HG02870 (cell line): ENCODE measurements around the gene CNTN4.

ENCODE experiments used
- ATAC-seq: cut with Tn5 transposase; IDR thresholded peaks from one replicate; pipeline ENCODE4 v1.9.1; 2021; ENCODE audit warnings: mild to moderate bottlenecking, moderate library complexity; ENCODE audit not compliant: unreplicated experiment

CNTN4 gene

DNA sequence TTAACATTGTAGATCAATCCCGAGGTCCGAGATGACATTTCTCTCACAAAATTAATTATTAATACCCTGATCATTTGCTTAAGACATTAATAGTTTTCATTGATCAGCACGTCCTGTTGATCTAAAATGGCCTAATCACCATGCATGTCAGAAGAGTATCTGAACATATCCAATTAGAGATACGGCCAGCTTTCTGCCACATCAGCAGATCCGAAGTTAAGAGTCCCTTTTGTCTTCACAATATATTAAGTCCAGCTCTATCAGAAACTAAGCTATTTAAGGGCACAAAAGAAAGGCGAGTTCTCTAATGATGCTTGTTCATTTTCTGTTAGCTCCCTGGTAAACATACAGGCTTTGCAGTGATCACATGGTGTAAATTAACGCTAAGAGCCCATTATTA, 470.3 kb downstream of the CNTN4 start:
- ATAC-seq = no peak

DNA sequence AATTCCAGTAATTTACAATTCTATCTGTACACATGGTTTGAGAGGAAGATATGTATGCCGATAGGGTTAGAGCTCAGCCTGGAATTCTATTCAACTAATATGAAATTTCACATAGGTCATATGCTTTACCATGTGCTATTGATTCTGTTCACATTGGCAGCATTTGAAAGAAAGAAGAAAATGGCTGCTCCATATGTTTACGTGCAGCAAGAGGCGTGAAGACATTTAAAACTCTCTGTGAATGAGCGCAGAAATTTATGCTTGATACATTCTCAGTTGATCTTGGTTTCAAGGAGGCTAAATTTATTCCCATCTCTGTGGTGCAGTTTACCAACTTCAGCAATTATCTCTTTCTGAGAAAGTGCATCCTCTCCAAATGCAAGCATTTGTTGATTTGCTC, 478.9 kb downstream of the CNTN4 start:
- no peak for ATAC-seq

DNA sequence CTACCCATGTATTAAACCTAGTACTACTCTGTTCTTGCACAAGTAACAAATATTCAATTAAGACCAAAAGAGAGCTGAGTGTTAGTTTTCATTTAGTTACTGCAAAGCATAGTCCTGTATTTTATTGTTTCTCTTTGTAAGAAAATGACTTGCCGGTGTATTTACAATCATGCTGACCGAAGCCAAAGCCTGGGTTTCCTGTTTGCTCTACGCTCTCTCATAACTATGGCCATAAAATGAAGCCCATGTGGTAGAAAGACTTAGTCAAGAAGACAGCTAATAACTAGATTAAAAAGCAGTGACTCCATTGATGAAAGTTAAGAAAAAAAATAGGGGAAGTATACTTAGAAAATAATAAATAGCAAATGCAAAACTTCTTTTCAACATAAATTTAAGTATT, 479.9 kb downstream of the CNTN4 start:
- no peak for ATAC-seq

DNA sequence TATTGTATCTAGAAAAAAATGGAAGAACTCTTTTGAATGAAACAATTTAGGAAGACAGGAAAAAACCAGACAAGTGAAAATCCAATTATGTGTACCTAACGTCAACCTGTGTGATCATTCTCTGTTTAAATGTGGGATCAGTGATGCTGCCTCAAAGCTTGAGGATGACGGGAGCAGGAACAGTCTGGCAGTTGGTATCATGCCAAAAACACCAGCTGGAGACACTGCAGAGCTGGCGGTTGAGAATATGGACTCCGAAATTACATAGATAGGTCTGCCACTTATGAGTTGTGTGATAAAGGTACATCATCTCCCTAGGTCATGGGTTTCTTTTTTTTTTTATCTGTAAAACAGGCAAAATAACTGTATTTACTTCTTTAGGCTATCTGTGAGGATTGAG, 480.5 kb downstream of the CNTN4 start:
- ATAC-seq = no peak

DNA sequence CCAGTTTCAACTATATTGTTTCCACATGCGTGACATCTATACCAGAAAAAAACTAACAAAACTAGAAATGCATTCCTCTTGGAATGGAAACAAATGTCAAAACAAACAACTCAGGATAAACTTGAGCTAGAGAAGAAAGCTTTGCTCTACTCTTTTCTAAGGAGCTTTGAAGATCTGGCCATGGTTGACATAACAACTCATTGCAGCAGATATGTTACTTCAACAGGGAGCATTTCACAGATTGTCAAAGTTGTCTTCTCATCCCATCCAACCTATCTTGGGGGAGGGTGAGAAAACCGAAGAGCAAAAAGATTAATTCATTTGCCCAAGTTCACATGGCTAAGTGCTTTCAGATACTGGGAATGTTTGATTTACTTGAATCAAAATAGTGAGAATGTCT, 484.4 kb downstream of the CNTN4 start:
- ATAC-seq = no peak

DNA sequence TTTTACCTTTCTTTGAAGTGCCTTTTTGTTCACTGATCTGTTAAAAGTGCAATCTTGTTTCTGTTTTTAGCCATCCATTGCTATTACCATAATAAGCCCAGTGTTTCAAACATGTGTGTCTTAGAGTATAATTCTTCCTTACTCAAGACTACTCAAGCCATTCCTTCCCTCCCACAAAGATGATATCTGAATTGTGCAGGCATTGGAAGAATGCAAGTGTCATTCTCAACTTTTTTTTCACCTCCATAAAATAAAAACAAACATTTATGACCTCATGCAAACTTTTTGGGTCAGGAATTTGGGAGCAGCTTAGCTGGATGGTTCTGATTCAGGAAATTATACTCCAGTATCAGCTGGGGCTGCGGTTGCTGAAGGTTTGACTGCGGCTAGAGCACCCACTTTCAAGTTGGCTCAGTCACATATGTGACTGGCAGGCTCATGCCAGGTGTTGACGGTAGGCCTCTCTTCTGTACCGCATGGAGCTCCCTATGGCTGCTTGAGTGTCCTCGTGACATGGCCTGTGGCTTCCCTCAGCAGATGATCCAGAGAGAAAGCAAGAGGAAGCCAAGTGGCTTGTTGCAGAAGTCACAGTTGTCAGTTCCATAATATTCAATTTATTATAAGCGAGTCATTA, 490.8 kb downstream of the CNTN4 start:
- ATAC-seq = no peak

DNA sequence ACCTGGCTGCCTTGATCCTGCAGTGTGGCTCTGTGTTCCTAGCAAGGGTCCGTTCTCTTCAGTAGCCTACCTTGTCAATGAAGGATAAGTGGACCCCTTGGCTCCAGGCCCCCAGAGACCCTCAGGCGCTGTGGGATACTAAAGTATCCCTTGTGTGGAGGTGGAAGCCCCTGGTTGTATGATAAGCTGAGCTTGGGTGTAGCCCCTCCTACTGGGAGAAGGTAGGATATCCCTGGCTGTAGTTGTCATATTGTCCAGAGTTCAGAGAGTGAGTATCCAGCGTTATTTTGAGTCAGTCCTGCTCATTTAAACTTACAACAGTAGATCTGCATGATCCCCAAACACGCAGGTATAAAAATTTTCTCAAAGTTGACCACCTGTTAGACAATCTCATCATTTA, 496.8 kb downstream of the CNTN4 start:
- ATAC-seq = no peak

DNA sequence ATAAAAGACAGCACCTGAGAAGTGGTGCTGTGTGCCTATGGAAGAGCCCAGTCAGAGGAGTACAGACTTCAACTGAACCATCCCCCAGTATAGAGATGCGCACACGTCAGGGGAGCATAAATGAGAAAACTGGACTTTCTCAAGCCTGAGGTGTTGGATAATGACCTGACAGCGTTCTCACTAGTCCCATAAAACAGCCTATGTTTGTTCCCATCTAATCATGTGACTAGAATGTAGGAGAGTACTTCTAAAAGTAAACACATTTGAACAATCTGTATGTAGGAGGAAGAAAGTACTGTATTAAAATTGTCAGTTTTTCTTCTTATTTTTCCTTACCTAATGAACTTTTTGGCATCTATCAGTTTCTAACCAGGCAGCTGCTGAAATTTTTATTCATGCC, 498.9 kb downstream of the CNTN4 start:
- ATAC-seq = no peak

DNA sequence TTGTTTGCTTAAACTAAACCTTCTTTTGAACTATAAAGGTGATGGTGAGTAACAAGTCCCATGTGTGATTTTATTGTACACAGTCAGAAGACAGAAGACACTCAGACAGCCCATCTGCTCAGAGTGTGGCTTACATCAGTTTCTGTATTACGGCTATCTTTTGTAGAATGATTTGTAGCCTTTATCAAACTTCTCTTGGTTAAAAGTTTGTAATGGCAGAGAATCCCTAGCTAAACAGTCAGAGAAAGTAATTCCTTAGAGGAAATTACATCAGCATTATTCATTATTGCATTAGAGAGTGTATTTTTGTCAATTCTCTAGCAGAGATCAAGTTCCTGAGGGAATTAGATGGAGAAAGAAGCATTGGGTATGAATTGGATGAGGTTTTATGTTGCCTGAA, 500.8 kb downstream of the CNTN4 start:
- no peak for ATAC-seq

DNA sequence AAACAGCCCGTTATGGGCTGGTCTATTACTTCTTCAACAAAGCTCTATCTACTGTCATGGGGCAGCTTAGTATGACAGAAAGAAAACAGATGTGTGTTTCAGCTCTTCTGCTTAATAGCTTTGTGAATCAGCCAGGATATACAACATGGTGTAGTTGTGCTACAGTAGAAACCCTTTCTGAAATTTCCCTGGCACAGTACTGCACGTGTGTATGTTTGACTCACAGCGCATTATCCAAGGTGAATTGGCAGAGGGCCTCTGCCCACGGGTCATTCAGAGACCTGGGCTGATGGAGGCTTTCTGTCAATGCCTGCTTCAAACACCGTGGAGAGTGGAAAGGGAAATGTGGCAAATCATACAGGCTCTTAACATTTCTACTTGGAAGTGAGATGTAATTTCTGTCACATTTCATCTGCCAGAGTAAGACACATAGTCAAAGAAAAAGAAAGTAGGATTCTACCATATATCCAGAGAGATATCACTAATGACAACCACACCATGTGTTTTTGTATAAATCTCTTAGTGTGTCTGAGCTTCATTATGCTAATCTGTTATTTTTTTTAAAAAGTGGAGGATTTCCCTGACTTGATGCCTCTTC, 505.1 kb downstream of the CNTN4 start:
- no peak for ATAC-seq

DNA sequence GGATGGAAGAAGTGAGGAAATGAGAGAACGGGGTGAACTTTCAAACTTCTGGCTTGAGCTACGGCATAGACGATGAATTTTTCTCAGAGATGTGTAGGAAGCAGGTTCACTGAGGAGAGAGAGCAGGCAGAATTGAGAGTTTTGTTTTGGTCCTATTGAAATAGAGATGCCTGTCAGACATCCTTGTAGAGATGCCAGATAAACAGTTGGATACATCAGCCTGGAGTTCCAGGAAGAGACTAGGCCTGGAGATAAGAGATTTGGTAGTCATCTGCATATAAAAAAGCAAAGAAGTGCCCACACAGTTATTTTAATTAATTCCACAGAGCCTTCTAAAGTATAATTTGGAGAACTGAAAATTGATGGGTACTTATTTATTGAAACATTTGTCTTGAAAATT, 515.9 kb downstream of the CNTN4 start:
- no peak for ATAC-seq

DNA sequence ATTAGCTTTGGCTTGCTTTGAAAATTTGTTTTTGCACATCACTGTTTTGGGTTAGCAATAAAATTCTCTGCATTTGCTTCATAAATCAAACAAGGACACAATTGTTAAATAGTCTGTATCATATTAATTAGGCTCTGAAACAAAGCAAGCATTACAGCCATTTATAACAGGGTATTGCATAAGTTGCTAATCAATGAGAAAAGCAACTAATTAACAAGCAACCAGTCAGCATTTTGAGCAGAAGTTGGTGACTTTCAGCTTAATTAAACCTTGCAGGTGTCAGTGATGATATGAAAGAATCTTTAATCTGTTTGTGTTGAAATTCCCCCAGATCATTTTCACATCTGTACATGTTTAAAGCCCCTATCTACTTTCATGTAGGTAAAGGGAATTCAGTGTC, 516.4 kb downstream of the CNTN4 start:
- ATAC-seq = no peak

DNA sequence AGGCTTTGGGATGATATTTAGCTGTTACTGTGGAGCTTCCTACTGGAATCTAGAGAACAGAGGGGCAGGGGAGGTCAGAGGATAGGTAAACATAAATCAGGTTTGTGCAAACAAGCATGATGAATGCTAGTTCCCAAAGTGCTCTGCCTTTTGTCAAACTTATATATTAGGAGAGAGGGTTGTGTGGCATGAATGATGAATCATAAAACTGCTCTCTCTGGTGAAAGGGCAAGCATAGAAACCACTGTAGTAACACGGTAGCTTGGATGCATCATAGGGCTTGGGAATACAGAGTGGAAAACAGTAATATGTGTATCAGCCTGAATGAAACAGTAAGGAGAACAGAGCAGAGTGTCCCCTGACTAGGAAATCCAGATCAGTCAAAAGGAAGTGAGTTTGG, 524.8 kb downstream of the CNTN4 start:
- no peak for ATAC-seq

DNA sequence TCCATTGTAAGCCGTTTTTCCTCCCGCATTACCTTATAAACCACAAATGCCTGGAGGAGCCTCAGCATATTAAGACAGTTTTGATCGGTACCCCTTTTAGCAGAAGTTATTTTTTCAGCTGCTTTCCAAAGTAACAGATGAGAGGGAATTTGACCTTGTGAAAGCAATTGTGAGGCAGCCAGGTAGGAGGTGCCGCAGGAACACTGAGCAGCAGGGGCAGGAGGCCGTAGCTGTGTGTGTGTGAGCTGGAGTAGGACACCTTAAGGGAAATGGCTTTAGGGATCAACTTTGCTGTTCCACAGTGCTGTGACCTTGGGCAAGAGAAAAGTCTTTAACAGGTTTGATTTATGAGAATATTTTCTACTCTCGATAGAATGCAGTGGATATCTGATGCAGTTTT, 529.5 kb downstream of the CNTN4 start:
- no peak for ATAC-seq

DNA sequence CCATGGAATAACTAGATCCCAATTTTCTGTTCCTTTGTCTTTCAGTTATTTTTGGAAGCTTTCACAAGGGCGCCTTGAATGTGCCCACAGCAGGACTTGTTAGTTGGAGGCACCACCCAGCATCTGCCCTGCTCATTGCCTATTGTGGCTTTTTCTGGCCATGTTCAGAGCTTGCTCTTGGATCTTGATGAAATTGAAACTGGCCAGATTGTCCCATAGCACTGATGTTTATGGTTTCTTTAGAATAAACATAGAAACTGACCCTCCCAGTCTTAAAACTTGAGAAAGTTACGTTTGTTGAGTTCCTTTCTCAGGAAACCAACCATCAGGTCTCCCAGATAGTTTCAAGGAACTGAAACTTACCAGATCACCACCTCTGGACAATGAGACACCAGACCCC, 536.8 kb downstream of the CNTN4 start:
- no peak for ATAC-seq

DNA sequence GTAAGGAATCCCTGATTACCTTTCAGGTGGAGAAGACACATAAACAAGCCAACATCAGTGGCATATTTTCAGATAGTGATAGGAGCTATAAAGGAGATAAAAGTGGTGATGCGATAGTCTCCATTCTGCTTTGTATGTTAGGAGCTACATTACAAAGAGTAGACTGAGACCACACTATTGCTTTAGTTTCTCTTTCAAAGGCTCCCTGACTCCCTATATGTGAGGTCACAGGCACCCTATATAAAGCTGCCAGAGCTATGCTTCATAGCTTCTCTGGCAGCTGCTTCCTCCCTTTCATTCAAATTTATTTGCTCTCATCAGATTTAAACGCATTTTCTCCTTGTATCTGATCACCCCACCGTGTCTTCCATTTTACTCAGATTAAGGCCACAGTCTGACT, 544.9 kb downstream of the CNTN4 start:
- no peak for ATAC-seq

DNA sequence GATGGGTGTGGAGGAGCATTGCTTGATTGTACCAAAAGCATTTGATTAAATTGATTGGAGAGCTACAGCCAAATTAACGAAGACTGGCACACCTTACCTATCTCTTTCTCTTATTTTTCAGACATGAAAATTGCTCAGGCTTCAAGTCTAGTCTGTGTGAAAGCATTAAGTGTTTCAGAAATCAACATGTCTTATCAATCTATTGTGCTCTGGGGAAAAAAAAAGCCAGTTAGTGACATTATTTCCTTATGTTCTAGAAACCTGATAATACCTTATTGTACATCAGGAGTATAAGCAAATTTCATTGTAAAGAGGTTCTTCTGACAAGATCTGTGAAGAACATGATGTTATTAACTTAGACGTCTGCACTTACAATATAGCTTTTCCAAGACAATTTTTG, 546.3 kb downstream of the CNTN4 start:
- no peak for ATAC-seq

DNA sequence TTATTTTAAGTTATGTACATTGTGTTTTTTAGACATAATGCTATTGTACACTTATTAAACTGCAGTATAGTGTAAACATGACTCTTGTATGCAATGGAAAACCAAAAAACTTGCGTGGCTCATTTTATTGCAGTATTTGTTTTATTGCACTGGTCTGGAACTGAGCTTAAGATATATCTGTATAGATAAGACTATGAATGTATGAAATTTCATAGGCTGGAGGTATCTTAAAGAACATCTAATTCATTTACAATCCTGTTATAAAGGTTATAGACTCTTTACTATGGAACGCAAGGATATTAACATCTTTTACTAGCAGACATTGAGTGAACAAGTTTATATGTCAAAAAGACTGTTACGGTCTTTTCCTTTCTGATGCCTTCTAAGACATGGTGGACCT, 552.1 kb downstream of the CNTN4 start:
- ATAC-seq = no peak

DNA sequence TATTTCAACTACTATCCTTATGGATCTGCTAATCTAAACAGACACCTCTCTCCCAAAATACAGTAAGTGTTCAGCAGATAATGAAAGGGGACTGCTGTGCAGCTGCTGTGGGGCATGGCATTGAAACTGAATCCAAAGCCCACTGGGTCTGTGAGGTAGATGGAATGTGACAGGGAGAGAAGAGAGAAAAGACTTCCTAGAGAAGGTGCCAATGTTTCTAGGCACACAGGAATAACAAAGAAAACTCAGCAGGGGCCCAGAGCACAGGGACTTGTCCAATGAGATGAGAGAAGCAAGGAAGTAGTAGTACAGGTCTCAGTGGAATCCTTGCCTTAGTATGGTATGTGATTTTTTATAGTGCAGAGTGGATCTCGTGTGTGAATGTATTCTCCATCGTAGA, 553.7 kb downstream of the CNTN4 start:
- no peak for ATAC-seq

DNA sequence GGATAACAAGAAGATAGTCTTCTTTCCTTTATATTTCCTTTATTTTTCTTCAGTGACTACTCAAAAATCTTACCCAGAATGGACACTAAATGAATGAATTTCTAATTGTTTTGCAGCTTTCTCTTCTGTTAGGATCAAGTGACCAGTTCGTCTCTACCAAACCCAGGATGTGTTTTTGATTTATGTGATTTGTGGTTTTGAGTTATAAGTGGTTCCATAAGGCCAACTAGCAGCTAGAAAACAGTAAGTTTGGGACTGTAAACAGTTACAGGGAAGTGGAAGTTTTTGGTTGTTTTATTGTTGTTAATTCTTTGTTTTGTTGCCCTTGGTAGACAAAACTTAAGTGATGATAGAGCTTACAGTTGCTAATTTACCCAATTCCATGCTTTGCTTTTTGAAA, 555.0 kb downstream of the CNTN4 start:
- no peak for ATAC-seq

DNA sequence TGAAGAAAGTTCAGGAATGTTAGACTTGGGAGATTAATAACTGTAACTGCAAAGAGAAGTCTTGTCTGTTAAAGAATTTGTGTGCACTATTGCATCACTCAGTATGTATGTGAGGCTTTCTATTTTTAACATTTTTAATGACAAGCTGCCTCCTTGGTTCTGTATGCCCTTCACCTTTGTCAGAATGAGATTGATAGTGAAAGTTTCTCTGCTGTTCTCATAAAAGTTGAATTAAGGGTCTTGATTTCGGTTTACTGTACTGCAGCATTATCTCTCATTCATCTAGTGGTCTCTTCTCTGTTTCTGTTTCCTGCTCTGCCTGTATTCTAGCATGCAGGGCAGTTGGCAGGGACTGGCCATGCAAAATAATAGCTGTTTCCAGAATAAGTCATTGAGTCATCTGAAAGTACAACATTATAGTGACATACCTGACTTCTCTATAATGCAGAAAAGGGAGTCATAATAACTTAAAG, 556.6 kb downstream of the CNTN4 start:
- peak; percentile 71 for ATAC-seq

DNA sequence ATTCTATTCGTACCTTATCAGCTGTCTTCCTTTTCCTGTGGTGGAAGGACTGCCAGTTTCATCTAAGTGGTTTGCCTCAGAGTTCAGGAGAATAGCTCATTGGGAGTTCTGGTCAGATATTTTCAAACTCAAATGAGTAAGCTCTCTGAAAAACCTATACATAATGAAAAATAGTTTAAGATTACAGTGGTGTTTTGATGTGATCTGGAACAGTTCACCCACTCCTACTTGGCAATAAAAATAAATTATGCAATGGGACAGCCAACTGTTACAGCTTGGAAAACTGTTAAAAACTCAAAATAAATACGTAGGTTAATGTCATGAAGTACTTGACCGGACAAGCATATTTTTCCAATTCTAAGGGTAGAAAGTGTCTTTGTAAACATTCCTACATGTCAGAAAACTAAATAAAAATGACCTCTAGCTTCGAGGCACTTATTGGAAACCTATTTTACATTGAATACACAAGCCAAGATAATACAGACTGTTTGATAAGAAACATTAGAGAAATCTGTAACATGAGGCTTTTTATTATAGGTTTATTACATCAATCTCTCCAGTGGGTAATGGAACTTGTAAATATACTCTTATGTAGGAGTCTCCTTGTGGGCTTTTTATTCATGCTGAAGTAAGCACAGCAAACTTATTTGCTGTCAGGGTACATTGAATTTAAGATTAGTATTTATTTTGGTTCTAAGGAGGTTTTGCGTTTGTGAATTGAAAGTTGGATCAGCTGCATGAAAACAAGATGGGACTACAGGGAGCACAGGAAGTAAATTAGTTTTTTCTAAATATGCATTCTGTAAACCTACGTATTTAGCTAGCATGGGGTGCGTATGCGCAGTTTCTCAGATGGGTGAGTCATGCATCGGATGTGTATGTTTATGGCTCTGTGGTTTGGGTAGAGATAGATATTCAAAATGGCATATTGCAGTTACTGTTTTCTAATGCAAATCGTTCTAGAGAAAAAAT, 558.4 kb downstream of the CNTN4 start:
- no peak for ATAC-seq
